PC-3 (cell line): ENCODE results near the gene NXF3. TPM values are rescaled to one million over a fixed set of nuclear protein-coding genes. Genes with fewer than 3 reads are reported as not detected.
"Not testable (repeated sequence)": the region's sequence is repeated elsewhere in the genome, so short reads cannot be mapped to it uniquely, and the experiment has no call there.

Source experiments
- ATAC-seq: fragments of 200-7000 bp; cut with Tn5 transposase; 2 replicates; pipeline ENCODE4 v1.9.1; 2020; ENCODE audit warnings: mild to moderate bottlenecking, moderate library complexity
- BruUV-seq: library from RNA; stranded (reverse); fragments of 400-500 nt; replicated peaks from 2 replicates; lab custom pipeline; 2021; lab: Mats Ljungman, UMichigan
- CTCF ChIA-PET: fragments of 300-600 bp; sonication (Branson Sonifier 250); formaldehyde crosslinking; loops from one replicate; lab custom pipeline; 2022; ENCODE audit warnings: antibody characterized with exemption; lab: Charles Lee
- POLR2A ChIA-PET: fragments of 300-600 bp; sonication (Branson Sonifier 250); formaldehyde crosslinking; loops from one replicate; lab custom pipeline; 2022; ENCODE audit warnings: antibody characterized with exemption; ENCODE audit not compliant: unreplicated experiment; lab: Charles Lee
- DNase-seq: peaks from one replicate; pipeline ENCODE4 v3.0.0-alpha.2; 2015
- H2AFZ ChIP-seq: fragments of 300-600 bp; sonication (generic); 2 replicates; pipeline ENCODE4 v1.6.0; 2016; ENCODE audit warnings: antibody characterized with exemption, low read length
- H3F3A ChIP-seq: fragments of 300-600 bp; sonication (generic); one replicate; pipeline ENCODE4 v1.6.0; 2017; ENCODE audit warnings: antibody characterized with exemption, low read length, control low read depth, mild to moderate bottlenecking; ENCODE audit not compliant: unreplicated experiment
- H3K27ac ChIP-seq: fragments of 300-600 bp; sonication (generic); 2 replicates; pipeline ENCODE4 v1.5.1; 2016; ENCODE audit warnings: mild to moderate bottlenecking, low read length
- H3K27me3 ChIP-seq: fragments of 300-600 bp; sonication (generic); 2 replicates; pipeline ENCODE4 v1.6.1; 2016; ENCODE audit warnings: low read length, mixed read lengths
- H3K36me3 ChIP-seq: fragments of 300-600 bp; sonication (generic); 2 replicates; pipeline ENCODE4 v1.6.1; 2016; ENCODE audit warnings: low read depth, mixed run types, low read length, mixed read lengths
- H3K4me1 ChIP-seq: fragments of 300-600 bp; sonication (generic); 2 replicates; pipeline ENCODE4 v1.5.1; 2016; ENCODE audit warnings: low read length; ENCODE audit not compliant: insufficient read depth
- H3K4me2 ChIP-seq: fragments of 300-600 bp; sonication (generic); 2 replicates; pipeline ENCODE4 v1.6.0; 2016; ENCODE audit warnings: low read length
- H3K4me3 ChIP-seq: fragments of 300-600 bp; sonication (generic); 2 replicates; pipeline ENCODE4 v1.5.1; 2016; ENCODE audit warnings: mild to moderate bottlenecking, low read length, mixed read lengths
- H3K79me2 ChIP-seq: fragments of 300-600 bp; sonication (generic); 2 replicates; pipeline ENCODE4 v1.6.1; 2017; ENCODE audit warnings: low read length, mixed read lengths
- H3K9ac ChIP-seq: fragments of 300-600 bp; sonication (generic); 2 replicates; pipeline ENCODE4 v1.6.0; 2016; ENCODE audit warnings: mild to moderate bottlenecking, low read length
- H3K9me2 ChIP-seq: fragments of 300-600 bp; sonication (generic); replicated peaks from 2 replicates; pipeline ENCODE4 v1.6.1; 2016; ENCODE audit warnings: mixed run types, low read length, mixed read lengths
- H3K9me3 ChIP-seq: fragments of 300-600 bp; sonication (generic); 2 replicates; pipeline ENCODE4 v1.6.1; 2016; ENCODE audit warnings: low read length, mixed read lengths
- H4K20me1 ChIP-seq: fragments of 300-600 bp; sonication (generic); 2 replicates; pipeline ENCODE4 v1.6.1; 2016; ENCODE audit warnings: low read length, mixed read lengths
- EZH2 ChIP-seq: fragments of 300-600 bp; sonication (generic); IDR thresholded peaks from one replicate; pipeline ENCODE4 v1.6.1; 2017; ENCODE audit warnings: antibody characterized with exemption, mild to moderate bottlenecking, low read length; ENCODE audit not compliant: unreplicated experiment
- EZH2phosphoT487 ChIP-seq: fragments of 300-600 bp; sonication (generic); IDR thresholded peaks from 2 replicates; pipeline ENCODE4 v1.6.1; 2018; ENCODE audit warnings: mild to moderate bottlenecking, antibody characterized with exemption, low read length, borderline replicate concordance
- intact Hi-C: fragments of 100-400 bp; cut with micrococcal nuclease; formaldehyde crosslinking; loops from 2 replicates; pipeline ENCODE4 v1.9.0; 2023
- total RNA-seq: library from RNA; depleted of rRNA; stranded (reverse); fragments of >200 nt; gene quantifications from 2 replicates; pipeline ENCODE4 v1.2.3, GENCODE V29; 2014
- TF ChIP-seq, protein P1 (sequence below): fragments of 300-600 bp; sonication (generic); conservative IDR thresholded peaks from 2 replicates; pipeline ENCODE4 v1.5.1; 2017; ENCODE audit warnings: antibody characterized with exemption, low read depth, mild to moderate bottlenecking, low read length

The NXF3 gene
- total RNA-seq, 1 experiment from 2014 or later, result 0.15 TPM

DNA sequence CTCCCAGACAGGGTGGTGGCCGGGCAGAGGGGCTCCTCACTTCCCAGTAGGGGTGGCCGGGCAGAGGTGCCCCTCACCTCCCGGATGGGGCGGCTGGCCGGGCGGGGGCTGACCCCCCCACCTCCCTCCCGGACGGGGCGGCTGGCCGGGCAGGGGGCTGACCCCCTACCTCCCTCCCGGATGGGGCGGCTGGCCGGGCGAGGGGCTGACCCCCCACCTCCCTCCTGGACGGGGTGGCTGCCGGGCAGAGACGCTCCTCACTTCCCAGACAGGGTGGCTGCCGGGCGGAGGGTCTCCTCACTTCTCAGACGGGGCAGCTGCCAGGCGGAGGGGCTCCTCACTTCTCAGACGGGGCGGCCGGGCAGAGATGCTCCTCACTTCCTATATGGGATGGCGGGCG, 11.4 kb upstream of the NXF3 start:
- CTCF ChIA-PET, BruUV-seq, H3K27me3 ChIP-seq, ATAC-seq, DNase-seq, H3K9me3 ChIP-seq, H3K4me1 ChIP-seq, H3K4me3 ChIP-seq, H3K79me2 ChIP-seq, H3K9ac ChIP-seq, H3K36me3 ChIP-seq, POLR2A ChIA-PET, H3K27ac ChIP-seq, intact Hi-C loops, H3K9me2 ChIP-seq, H2AFZ ChIP-seq, H3K4me2 ChIP-seq, H4K20me1 ChIP-seq, H3F3A ChIP-seq: not testable (repeated sequence)

GRCh38 chrX:103103866-103104265, 10.9 kb upstream of the NXF3 start:
- H3K27ac ChIP-seq, H3K9me3 ChIP-seq, POLR2A ChIA-PET, H3K4me1 ChIP-seq, H4K20me1 ChIP-seq, H3K36me3 ChIP-seq, BruUV-seq, H3K9ac ChIP-seq, H3K4me2 ChIP-seq, H3K4me3 ChIP-seq, intact Hi-C loops, ATAC-seq, H3K79me2 ChIP-seq, H2AFZ ChIP-seq, DNase-seq, H3K9me2 ChIP-seq, H3K27me3 ChIP-seq, CTCF ChIA-PET, H3F3A ChIP-seq: not testable (repeated sequence)

DNA sequence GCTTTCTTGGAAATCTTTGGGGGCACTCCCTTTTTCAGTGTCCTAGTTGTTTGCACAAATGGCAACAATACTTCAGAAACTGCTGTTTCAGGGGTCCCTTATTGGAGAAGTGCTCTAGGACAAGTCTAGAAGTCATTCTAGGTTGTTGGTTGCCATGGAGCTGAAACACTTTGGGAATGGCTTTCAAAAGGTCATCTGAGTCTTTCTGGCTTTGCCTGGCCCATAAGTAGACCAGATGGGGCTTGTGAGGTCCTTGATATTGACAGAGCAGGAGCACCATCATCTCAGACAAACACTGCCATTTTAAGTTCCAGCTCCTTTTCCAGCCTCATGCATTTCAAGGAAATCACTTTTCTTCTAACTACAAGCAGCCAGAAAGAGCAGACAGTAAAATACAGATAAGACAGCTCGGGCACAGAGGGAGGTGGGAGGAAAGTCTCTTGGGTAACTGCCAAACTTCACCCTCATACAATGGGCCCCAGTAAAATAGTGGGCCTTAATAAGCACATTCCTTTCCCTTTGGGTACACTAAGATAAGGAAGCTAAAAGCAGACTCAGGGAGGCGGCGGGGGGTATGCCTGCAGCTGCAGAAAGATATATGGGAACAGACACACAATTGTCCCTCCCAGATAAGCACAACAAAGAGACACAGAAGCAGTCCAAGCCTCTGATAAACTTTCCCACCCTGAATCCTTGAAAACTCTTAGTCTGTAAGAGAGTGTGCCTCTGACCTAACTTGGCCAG, 8.5 kb upstream of the NXF3 start:
- POLR2A ChIA-PET, result no interaction called here
- CTCF ChIA-PET, result no interaction called here
- Histone ChIP-seq H3K4me3 (no peak overlapping the region), H3K27me3 (no peaks in the 10 kb centered on the region), H3K4me2 (no peak overlapping the region), H3F3A (no peaks in the 10 kb centered on the region), H3K4me1 (no peaks in the 10 kb centered on the region), H3K36me3 (no peaks in the 10 kb centered on the region), H3K9me3 (no peaks in the 10 kb centered on the region), H4K20me1 (no peaks in the 10 kb centered on the region), H3K79me2 (no peaks in the 10 kb centered on the region), H3K27ac (no peak overlapping the region), H2AFZ (no peak overlapping the region), H3K9ac (no peak overlapping the region), H3K9me2 (no peaks in the 10 kb centered on the region)
- BruUV-seq, result no TSS peak
- no peak for TF ChIP-seq EZH2
- TF ChIP-seq, protein P1, sequence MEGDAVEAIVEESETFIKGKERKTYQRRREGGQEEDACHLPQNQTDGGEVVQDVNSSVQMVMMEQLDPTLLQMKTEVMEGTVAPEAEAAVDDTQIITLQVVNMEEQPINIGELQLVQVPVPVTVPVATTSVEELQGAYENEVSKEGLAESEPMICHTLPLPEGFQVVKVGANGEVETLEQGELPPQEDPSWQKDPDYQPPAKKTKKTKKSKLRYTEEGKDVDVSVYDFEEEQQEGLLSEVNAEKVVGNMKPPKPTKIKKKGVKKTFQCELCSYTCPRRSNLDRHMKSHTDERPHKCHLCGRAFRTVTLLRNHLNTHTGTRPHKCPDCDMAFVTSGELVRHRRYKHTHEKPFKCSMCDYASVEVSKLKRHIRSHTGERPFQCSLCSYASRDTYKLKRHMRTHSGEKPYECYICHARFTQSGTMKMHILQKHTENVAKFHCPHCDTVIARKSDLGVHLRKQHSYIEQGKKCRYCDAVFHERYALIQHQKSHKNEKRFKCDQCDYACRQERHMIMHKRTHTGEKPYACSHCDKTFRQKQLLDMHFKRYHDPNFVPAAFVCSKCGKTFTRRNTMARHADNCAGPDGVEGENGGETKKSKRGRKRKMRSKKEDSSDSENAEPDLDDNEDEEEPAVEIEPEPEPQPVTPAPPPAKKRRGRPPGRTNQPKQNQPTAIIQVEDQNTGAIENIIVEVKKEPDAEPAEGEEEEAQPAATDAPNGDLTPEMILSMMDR, result no peak
- no peak for TF ChIP-seq EZH2phosphoT487
- no peak for DNase-seq
- intact Hi-C loops, result no loop called here
- no peak for ATAC-seq

GRCh38 chrX:103100484-103100883, 7.5 kb upstream of the NXF3 start:
- H3F3A ChIP-seq, result no peaks in the 10 kb centered on the region
- no peaks in the 10 kb centered on the region for H3K36me3 ChIP-seq
- H2AFZ ChIP-seq, result no peak overlapping the region
- ATAC-seq (no peak), DNase-seq (no peak)
- H3K4me2 ChIP-seq, result no peak overlapping the region
- no peaks in the 10 kb centered on the region for H3K4me1 ChIP-seq
- H3K4me3 ChIP-seq, result no peak overlapping the region
- no peak overlapping the region for H3K9ac ChIP-seq
- H3K27me3 ChIP-seq, result no peaks in the 10 kb centered on the region
- TF ChIP-seq EZH2 (no peak), EZH2phosphoT487 (no peak)
- TF ChIP-seq, protein P1, result no peak
- BruUV-seq, result no TSS peak
- H3K79me2 ChIP-seq, result no peaks in the 10 kb centered on the region
- CTCF ChIA-PET, result no interaction called here
- H3K27ac ChIP-seq, result no peak overlapping the region
- intact Hi-C loops, result no loop called here
- POLR2A ChIA-PET, result no interaction called here
- no peaks in the 10 kb centered on the region for H4K20me1 ChIP-seq
- no peaks in the 10 kb centered on the region for H3K9me3 ChIP-seq
- no peaks in the 10 kb centered on the region for H3K9me2 ChIP-seq
